Fibroblast of pulmonary artery (primary cell): Measurements from ENCODE around the gene GRAP2.
A peak's percentile ranks its signal among the peaks of the same experiment; 100 is the strongest.

Source experiments
- DNase-seq: peaks from one replicate; pipeline ENCODE4 v3.0.0-alpha.2; 2010; ENCODE audit warnings: low read depth
- H3K4me3 ChIP-seq: replicated peaks from 2 replicates; pipeline ENCODE4 v1.5.1; 2011; ENCODE audit warnings: low read depth, mild to moderate bottlenecking, control low read depth, low read length, moderate library complexity
- TF ChIP-seq, protein P1 (sequence below): IDR thresholded peaks from 2 replicates; pipeline ENCODE4 v1.5.1; 2011; ENCODE audit warnings: mild to moderate bottlenecking, control low read depth, low read length, inconsistent platforms; ENCODE audit errors: missing control alignments

GRAP2 gene

DNA sequence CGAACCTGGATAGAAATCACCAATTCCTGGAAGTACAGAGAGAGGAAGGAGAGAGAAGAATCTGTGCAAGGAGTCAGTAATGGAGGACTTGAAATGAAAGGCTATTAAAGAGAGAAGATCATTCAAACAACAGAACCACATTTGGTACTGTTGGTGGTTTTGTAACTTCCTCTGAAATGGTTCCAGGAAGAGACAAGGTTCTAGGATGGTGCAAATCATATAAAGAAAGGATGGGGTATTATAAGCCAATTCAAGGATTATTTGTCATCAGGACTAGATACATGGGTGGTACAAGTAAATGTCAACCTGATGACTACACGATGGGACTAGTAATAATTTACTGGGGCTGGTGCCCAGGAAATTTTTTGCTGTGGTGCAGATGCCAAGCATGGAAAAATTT lies 30.4 kb downstream of the GRAP2 start:
- no peak for DNase-seq
- no peak overlapping the region for H3K4me3 ChIP-seq
- TF ChIP-seq, protein P1, sequence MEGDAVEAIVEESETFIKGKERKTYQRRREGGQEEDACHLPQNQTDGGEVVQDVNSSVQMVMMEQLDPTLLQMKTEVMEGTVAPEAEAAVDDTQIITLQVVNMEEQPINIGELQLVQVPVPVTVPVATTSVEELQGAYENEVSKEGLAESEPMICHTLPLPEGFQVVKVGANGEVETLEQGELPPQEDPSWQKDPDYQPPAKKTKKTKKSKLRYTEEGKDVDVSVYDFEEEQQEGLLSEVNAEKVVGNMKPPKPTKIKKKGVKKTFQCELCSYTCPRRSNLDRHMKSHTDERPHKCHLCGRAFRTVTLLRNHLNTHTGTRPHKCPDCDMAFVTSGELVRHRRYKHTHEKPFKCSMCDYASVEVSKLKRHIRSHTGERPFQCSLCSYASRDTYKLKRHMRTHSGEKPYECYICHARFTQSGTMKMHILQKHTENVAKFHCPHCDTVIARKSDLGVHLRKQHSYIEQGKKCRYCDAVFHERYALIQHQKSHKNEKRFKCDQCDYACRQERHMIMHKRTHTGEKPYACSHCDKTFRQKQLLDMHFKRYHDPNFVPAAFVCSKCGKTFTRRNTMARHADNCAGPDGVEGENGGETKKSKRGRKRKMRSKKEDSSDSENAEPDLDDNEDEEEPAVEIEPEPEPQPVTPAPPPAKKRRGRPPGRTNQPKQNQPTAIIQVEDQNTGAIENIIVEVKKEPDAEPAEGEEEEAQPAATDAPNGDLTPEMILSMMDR: no peak

DNA sequence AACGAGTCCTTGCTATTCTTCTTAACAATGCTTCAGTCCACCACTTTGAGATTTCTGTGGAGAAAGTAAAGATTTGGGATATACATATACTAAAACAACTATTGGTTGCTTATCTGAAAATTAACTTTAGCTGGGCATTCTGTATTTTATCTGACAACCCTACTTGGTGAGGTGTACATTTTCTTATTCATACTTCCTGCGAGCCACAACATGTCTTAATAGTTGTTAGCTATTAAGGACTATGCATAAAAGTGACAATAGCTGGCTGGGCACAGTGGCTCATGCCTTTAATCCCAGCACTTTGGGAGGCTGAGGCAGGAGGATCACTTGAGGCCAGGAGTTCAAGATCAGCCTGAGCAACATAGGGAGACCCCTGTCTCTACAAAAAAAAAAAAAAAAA lies 31.3 kb downstream of the GRAP2 start:
- no peak for DNase-seq
- TF ChIP-seq, protein P1: no peak
- H3K4me3 ChIP-seq: no peak overlapping the region

DNA sequence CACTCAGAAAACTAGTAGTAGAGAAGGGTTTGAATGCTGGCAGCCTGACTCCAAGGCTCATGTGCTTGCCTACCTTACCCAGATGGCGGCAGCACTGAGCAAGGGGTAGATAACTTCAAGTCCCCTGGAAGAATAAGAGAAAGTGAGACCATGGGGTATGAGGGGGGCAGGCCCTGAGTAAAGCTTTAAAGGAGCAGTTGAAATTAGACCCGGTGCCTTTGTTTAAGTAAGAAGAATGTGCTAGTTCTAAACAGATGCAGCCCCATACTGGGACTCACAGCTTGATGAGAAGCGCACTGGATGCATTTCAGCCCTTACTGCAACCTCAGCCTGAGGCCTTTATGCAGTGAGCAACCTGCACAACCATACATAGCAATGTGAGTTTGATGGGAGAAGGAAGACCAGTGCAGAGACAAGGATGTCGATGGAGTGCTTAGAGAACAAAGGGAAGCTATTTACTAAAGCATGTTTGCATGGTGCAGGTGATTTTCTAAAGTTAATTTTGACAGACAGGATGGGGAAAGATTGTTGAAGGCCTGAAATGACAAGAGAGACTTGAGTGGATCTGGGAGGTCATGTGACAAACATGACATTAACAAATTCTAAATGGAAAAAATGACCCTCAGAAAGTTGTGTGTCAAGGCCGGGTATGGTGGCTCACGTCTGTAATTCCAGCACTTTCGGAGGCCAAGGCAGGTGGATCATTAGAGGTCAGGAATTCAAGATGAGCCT lies 32.2 kb downstream of the GRAP2 start:
- DNase-seq: peak; percentile 39
- no peak overlapping the region for H3K4me3 ChIP-seq

DNA sequence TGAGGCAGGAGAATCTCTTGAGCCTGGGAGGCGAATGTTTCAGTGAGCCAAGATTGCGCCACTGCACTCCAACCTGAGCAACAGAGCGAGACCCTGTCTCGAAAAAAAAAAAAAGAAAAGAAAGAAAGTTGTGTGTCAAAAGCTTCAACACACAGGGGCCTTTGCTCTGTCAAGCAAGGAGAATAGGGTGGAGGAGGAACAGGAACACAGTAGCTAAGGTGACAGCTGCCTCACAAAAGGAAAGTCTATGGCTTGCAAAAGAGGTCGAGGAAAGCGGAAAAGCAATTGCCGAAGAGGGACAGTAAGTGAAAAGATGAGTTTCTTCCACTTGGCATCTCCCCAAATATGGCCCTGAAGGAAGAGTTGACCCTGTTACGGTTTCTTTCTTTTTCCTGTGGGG lies 32.9 kb downstream of the GRAP2 start:
- TF ChIP-seq, protein P1: no peak
- DNase-seq: no peak
- H3K4me3 ChIP-seq: no peak overlapping the region

More for the DNA sequence above, 32.2 kb downstream of the GRAP2 start:
- TF ChIP-seq, protein P1: peak; percentile 74

DNA sequence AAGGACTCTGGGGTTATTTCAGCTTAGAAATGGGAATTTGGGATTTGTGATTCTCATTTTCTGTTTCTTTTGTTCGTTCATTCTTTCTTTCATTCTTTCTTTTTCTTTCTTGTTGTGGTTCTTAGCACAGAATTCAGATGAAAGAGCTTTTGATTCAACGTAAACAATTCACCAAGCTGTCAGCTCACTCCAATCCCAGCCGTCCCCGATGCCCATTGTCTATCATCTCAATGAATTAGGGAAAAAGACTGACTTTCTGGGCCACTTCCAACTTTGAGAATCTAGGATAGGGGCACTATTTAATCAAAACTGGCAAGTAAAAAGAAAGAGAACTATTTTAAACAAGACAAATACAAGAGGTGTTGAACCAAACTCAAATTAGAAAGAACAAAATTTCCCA lies 34.2 kb downstream of the GRAP2 start:
- DNase-seq: no peak
- no peak overlapping the region for H3K4me3 ChIP-seq
- TF ChIP-seq, protein P1: no peak

DNA sequence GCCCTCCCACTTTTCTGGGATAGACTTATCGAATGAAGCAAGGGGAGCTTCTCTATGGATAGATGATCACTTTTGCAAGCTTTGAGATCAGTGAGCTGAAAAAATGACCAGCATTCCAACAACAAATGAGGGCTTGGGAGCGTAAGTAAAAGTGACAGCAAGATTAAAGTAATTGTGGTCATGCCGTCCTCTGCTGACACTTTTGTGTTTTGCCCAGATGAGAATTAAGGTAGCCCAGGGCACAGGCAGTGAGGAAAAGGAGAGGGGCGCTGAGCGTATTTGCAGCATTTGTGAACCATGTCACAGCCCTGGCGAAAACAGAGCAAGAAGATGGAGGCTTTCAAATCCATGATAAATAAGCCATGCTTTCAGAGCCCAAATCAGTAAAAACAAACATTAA lies 34.7 kb downstream of the GRAP2 start:
- no peak overlapping the region for H3K4me3 ChIP-seq
- DNase-seq: no peak
- TF ChIP-seq, protein P1: no peak
